ENCODE measurements around the gene FTCD.

DNA sequence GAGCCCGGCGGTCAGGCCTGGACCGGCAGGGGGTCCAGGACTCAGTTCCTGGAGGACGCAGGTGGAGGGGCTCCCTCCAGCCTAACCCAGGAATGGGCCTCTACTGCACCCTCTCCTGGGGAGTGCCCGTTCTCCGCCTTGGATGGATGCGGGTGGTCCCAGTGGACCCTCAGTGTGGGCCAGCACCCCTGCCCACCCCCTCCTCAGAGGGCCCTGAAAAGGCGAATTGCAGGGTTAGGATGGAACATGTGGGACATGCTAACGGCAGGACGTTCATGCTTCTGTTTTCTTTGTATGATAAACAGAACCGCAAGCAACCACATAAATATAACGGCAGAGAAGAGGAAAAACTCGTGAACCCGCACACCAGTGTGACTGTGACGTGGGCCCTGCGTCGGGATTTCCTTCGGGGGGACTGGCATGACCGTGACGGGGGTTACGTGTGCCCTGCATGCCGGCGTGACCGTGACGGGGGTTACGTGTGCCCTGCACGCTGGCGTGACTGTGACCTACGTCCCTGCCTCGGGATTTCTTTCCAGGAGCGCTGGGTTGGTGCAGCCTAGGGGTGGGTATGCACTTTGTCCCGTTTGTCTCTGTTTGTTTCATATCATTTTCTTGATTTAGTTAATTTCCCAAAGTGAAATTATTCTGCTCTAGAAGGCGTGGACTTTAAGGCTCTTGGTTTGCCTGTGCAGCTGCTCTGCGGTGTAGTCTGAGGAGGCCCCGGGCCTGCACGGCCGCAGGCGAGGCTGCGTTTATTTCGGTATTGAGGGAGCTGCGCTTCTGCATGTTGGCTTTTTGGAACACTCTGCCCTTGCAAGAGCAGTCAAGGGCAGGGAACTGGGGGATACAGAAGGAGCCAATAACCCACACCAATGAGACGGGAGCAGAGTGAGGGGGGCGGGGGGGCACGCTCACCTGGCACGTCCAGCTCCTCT, 3.1 kb downstream of the FTCD start:
- TF ChIP-seq, protein P1, sequence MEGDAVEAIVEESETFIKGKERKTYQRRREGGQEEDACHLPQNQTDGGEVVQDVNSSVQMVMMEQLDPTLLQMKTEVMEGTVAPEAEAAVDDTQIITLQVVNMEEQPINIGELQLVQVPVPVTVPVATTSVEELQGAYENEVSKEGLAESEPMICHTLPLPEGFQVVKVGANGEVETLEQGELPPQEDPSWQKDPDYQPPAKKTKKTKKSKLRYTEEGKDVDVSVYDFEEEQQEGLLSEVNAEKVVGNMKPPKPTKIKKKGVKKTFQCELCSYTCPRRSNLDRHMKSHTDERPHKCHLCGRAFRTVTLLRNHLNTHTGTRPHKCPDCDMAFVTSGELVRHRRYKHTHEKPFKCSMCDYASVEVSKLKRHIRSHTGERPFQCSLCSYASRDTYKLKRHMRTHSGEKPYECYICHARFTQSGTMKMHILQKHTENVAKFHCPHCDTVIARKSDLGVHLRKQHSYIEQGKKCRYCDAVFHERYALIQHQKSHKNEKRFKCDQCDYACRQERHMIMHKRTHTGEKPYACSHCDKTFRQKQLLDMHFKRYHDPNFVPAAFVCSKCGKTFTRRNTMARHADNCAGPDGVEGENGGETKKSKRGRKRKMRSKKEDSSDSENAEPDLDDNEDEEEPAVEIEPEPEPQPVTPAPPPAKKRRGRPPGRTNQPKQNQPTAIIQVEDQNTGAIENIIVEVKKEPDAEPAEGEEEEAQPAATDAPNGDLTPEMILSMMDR (IDR thresholded peaks at IDR 0.05; ENCODE audit: borderline replicate concordance, extremely low read depth, low read length, poor library complexity, severe bottlenecking), result no peak
- no peak for TF ChIP-seq EZH2 (IDR thresholded peaks at IDR 0.05; ENCODE audit: borderline replicate concordance, low read depth, low read length, severe bottlenecking)

All from DND-41 (cell line).